NOMO-1 treated with DMSO at 0.1 percent for 48 hours (cell line): ENCODE results near the gene KNDC1.

Source experiments
- DNase-seq: peaks from one replicate; lab custom pipeline; 2025; ENCODE audit not compliant: unreplicated experiment; lab: John Stamatoyannopoulos, UW

The KNDC1 gene

DNA sequence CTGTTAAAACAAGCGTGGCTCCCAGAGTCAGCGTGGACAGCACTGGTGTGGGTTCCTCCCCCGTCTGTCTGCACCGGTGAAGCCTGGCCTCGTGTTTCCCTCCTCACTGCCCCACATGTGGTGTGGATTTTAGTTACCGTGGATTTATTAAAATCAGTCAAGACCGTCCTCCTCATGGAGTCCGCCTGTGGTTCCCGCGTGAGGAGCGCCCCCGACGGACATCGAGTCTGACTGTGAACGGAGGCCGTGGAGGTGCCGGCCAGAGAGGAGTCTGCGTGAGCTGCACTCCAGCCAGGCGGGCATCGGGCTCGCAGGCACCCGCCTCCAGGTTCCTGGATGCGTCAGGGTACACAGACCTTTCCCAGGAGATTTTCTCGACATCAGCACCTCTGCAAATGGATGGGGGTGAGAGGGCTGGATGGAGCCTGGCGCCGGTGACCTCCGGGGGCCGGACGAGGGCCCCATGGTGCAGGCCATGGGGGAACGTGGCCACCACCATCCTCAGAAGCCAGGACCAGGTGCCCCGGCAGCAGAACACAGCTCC lies 43.7 kb downstream of the KNDC1 start:
- DNase-seq: no peak

DNA sequence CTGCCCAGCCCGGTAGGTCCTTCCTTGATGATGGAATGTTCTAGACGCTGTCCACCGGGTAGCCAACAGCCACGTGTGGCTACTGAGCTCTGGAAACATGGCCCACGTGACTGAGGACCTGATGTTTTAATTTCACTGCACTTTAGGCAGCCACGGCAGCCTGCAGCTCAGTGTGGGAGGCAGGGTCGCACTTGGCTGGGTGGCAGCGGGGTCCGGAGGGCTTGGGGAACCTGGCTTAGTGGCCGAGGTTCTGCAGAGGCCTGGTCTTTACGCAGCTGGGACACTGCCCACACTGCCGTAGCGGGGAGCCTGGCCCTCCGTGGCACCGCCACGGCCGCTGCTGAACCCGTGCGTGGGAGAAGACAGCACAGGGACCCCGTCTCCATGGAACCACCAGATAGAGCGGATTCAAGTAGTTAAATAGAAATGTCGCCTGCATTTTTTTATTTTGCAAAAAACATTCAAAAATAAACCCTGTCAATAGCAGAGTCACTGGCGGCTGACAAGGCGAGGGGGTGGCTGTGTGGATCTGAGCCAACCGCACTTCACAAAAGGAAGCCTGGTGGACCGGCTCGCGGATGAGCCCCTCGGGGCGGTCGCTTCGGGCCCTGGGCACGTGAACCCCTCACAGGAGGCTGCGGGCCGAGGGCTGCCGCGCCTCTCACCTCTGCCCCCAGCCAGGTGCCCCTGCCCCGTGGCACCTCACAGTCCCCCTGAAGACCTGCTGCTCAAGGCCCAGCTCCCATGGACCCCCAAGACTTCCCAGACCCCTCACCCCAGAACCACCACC lies 44.4 kb downstream of the KNDC1 start:
- no peak for DNase-seq

DNA sequence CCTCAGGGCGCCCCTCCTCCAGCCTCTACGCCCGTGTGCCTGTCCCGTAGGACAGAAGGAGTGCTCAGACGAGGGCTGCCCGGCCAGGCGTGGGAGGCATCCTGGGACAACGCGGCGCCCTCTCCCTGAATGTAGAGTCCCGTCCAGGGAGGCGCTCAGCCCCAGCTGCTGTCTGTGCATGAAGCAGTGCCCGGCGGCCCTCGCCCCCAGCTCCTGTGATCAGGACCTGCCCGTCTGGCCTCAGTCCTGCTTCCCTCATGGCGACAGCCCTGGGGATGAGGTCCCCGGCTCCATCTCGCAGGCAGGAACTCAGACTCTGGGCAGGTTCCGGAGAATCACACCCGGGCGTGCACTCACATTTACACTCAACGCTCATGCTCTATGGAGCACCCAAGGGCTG lies 45.1 kb downstream of the KNDC1 start:
- no peak for DNase-seq

DNA sequence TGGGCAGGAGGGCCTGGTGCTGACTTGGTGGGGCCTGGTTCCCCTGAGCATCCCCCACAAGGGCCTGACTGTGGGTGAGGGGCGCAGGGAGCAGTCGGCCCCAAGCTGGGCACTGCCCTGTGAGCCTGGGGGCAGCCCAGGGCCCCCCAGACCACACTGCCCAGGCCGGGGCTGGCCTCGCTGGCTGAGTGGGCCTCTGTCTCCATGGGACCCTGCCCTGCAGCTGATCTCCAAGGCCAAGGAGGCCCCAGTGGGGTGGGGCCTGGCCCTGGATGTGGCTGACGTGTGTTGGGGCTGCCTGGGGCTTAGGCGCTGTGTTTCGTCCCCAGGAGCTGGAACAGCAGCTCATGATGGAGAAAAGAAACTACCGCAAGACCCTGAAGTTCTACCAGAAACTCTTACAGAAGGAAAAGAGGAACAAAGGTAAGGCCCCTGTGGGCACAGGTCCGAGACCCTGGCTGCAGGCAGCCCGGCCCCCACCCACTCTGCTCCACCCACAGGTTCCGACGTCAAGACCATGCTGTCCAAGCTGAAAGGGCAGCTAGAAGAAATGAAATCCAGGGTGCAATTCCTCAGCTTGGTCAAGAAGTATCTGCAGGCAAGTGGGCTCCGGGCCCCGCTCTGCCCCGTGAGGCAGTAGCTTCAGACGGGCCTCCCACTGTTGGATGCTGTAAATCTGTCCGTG lies 46.5 kb downstream of the KNDC1 start:
- DNase-seq: no peak

DNA sequence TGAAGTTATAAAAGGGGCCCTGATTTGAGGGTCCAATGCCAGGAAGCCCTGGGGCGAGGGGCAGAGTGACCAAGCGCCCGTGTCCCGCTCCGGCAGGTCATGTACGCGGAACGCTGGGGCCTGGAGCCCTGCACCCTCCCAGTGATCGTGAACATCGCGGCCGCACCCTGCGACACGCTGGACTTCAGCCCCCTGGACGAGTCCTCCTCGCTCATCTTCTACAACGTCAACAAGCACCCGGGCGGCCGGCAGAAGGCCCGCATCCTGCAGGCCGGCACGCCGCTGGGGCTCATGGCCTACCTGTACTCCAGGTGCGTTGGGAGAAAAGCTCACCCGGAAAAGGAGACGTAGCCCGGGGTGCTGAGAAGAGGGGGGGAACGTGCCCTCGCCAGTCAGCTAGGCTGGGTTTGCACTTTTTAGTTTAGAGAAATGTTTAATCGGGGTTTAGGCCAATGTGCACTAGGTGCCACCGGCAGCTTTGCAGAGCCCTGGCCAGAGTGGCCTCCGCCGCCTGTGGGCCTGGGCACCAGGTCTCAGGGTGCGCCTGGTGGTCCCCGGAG lies 47.1 kb downstream of the KNDC1 start:
- no peak for DNase-seq

DNA sequence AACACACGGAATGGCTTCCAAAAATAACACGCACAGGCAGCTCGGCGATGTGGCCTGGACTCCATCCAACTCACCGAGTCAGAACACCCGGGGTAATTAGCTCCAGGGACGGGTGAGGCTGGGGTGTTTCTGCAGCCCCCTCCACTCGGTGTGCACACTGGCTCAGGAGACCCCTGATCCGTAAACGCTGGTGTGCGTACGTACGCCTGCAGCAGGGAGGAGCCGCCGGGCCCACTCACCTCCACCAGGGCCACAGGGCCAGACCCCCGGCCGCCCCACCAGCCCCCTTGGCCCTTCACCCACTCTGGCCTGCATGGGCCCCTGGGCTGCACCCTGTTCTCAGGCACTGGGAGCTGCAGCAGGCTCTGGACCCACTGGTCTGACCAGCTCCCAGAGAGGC lies 47.6 kb downstream of the KNDC1 start:
- no peak for DNase-seq

DNA sequence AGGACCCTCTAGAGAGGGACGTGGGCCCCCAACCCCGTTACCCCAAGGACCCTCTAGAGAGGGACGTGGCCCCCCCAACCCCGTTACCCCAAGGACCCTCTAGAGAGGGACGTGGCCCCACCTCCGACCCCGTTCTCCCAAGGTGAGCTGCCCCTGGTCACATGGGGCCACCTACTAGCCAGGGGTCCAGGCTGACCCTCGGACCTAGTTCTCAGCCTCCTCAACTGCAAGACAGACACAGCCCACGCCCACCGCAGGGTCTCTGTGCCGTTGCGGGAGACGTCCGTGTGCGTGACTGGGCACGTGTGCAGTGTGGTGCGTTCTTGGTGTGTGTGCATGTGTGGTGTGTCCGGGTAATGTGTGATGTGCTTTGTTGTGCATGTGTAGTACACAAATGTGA lies 48.4 kb downstream of the KNDC1 start:
- no peak for DNase-seq

DNA sequence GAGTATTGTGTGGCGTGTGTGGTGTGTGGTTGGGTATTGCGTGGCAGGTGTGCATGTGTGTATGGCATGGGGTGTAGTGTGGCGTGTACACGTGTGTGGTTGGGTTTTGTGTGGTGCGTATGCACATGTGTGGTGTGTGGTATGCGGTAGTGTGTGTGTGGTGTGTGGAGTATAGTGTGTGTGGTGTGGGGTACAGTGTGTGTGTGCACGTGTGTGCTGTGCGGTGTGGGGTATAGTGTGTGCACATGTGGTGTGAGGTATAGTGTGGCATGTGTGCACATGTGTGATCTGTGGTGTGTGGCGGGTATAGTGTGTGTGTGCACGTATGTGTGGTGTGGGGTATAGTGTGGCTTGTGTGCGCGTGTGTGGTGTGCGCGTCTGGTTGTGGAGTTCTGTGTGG lies 49.1 kb downstream of the KNDC1 start:
- no peak for DNase-seq

DNA sequence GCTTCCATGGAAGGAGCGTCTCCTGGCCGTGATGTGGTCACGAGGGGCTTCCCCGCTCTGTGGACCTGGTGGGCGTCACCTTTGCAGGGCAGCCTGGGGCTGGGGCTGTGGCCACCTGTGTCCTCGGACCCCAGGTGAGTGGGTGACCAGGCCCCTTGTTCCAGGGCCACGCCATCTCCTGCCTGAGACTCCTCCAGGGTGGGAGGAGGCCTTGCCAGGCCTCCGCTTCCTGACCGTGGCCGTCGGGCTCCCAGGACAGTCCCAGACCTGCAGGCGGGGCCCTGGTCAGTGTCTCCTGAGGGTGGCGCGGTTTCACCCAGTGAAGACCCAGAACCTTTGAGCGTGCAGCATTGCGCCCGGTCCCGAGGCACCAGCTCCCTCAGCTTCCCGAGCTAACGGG lies 49.6 kb downstream of the KNDC1 start:
- no peak for DNase-seq

DNA sequence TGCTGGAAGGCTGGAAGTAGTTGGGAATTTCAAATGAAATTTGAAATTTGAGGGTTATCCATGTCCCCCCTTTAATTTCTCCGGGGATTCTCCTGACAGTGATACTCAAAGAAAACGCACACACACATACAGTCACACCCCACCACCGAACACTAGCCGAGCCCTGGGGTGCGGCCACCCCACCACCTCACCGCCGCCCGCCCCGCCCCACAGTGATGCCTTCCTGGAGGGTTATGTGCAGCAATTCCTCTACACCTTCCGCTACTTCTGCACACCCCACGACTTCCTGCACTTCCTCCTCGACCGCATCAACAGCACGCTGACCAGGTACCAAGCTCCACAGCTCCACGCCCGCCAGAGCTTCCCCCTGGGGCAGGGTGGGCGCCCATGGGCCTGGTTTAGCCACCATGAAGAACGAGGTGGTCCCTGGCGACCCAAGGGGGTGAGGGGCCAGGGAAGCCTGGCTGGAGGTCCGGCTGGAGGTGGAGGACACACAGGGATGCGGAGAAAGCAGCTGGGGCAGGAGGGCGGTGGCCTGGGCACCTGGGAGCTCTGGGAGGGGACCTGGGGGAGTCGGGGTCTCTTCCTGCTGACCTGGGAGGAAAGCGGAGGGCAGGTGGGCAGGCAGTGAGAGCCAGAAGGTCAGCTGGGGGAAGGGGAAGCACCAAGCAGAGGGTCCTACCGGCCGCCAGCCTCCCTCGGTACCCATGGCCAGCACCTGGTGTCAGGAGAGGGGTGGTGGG lies 50.5 kb downstream of the KNDC1 start:
- DNase-seq: no peak

DNA sequence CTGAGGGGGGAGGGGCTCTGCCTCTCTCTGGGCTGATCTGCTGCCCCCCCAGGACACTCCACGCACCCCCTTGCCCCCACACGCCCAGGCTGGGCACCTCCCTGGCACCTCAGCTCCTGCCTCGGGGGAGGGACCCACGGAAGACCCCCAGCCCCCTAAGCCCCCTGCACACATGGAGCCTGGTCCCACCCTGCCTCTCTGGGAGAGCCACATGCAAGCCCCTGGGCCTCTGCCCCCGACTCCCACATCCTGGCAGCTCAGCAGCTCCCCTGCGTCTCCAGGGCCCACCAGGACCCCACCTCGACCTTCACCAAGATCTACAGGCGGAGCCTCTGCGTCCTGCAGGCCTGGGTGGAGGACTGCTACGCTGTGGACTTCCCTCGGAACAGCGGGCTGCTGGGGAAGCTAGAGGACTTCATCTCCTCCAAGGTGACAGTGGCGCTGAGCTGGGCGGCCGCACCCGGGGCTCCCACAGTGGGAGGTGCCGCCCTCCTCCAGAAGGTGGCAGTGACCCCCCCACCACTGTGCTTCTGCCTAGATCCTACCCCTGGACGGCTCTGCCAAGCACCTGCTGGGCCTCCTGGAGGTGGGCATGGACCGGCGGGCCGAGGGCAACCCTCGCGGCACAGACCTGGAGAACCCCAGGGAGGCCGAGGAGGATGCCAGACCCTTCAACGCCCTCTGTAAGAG lies 51.3 kb downstream of the KNDC1 start:
- no peak for DNase-seq

DNA sequence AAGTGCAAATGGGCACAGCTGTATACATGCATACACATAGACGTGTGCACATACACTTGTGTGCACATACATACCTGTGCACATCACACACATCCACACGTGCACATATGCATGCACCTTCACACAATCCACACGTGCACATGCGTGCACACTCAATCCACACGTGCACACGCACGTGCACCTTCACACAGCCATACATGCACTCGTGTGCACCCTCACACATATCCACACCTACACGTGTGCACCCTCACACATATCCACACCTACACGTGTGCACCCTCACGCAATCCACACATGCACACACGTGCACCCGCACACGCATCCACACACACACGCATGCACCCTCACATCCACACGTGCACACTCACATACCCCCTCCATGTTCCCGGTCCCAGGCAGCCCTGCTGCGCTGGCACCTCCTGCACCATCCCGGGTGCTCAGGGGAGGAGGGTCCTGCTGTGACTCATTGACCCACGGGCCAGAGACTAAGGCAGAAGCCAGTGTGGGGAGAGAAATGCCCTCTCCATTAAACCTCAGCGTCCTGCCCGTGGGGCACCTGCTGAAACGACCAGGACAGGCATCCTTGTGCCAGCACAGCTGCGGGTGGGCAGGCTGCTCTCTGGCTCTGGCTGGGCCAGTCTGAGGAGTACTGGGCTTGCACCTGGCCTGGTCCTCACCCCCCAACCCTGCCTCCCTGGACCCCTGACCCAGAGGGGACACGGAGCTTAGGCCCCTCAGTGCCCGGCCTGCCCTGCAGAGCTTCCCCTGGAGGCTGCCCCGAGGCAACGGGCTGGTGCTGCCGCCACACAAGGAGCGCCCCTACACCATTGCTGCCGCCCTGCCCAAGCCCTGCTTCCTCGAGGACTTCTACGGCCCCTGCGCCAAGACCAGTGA lies 52.2 kb downstream of the KNDC1 start:
- no peak for DNase-seq

DNA sequence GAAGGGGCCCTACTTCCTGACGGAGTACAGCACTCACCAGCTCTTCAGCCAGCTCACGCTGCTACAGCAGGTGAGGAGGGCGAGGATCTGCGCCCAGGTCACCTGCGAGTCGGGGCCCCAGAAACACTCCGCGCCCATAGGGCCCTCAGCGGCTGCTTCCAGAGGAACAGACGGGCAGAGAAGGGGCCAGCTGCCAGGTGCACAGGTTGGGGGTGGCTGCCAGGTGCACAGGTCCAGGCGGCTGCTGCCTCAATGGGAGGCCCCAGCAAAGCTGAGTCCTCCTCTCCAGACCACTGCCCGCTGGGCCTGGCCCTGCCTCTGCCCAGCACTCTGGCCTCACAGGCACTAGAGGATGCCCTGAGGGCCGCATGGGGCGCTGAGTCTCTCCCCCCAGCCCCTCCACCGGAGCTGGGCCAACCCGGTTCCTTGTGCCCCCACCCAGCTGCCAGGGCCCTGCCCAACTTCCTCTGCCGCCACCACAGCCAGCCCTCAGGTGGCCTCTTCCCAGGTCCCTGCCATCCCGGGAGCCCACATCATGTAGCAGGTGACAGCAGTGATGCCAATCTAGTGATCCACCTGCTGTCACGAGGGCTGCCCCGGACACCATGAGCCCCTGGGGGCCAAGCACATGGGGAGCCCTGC lies 53.0 kb downstream of the KNDC1 start:
- no peak for DNase-seq

DNA sequence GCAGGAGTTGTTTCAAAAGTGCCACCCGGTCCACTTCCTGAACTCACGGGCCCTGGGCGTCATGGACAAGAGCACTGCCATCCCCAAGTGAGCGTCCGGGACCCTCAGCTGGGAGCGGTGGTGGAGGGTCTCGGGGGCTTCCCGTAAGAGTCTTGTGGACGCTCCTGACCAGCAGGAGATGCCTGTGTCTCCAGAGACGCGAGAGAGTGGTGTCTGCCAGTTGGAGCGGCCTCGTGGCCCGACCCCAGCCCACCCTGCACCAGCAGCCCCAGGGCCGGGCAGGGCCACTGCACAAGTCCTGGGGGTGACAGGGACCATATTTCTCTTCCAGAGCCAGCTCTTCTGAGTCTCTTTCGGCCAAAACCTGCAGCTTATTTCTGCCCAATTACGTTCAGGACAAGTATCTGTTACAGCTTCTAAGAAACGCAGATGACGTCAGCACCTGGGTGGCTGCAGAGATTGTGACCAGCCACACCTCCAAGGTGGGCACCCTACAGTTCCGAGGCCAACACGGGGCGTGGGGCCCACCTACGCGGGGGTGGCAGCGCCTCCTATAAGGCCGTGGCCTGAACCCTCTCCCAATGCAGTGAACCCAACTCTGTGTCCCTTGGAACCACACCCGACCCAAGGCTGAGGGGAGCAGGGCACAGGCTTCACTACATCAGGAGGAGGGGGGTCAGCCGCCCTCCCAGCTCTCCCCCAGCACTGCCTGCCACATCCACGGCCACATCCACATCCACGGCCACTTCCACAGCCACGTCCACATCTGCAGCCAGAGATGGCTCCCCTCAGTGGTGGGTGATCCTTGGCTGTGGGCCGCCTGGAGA lies 53.8 kb downstream of the KNDC1 start:
- DNase-seq: no peak

DNA sequence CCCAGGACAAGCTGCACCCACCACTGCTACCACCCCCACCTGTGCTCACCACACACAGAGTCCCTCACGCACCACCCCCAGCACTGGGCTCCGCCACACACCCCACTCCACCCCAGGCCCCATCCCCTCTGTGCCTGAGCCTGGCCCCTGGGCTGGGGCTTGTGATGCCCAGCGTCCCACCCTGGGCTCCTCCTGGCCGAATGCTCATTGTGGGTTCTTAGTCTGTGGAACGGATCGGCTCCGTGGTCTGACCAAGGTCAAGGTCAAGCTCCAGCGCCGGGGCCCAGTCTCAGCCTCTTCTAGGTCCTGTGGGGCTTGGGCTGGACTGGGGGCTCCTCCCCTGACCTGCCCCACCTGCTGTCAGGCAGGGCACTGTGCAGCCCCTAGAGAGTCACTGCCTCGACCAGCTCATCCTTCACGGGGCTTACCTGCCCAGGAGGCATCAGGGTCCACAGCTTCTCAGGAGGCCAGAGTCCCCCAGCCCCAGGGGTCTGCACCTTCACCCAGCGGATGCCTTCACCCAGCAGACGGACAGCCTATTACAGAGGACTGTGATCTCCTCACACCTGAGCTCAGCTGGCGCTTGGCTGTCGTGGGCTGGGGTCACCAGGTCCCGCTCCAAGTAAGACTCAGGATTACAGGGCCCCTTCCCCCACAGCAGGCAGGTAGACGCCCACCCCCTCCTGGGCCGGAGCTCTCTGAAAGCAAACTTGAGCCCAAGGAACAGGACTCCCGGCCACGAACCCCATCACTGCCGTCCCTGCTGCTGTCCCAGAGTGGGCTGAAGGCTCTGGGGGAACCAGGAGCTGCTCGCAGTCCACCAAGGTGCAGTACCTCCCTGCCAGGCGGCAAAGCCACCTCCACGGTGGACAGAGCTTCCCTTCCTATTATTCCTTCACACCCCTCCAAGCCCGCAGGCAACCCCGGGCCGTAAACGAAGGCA lies 54.7 kb downstream of the KNDC1 start:
- DNase-seq: no peak

DNA sequence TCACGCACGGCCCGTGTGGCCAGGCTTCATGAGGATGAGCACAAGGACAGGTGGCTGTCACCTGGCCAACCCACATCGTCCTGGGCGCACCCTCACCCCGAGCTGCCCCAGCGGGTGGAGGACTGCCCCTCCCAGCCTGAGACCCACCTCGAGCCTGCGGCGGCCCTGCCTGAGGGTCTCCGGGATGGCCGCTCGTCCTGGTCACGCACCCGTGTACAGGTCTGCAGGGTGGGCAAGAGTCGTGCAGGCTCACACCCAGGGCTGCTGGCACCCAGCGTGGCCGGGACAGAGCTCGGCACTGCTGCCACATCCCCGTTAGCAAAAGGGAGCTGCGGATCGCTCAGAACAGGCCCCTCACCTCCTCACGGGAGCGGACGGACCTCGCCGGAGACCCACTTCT lies 55.6 kb downstream of the KNDC1 start:
- no peak for DNase-seq

DNA sequence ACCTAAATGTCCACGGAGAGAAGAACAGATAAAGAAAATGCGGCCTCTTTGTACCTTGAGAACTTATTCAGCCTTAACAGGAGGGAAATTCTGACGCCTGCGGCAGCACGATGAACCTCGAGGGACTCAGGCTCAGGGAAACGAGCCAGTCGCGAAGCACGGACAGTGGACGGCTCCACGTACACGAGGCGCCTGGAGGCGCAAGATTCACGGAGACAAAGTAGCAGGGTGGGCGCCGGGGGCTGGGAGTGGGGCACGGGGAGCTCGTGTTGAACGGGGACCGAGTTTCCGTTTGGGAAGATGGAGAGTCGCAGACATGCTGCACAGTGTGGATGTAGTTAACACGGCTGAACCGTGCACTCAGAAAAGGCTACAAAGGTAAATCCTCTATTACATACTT lies 56.8 kb downstream of the KNDC1 start:
- no peak for DNase-seq
